ENCODE data around the gene M6PR. TPM values are rescaled to one million over a fixed set of nuclear protein-coding genes. Genes with fewer than 3 reads are reported as not detected.
"Not testable (repeated sequence)": the region's sequence is repeated elsewhere in the genome, so short reads cannot be mapped to it uniquely, and the experiment has no call there.

M6PR gene
- polyA plus RNA-seq, 1 donor (not counting 4 experiments of a cell fraction or from before 2014, with no cell fraction given), result 127 TPM

GRCh38 chr12:8941691-8942478, 7.6 kb downstream of the M6PR start:
- Histone ChIP-seq H3K36me3 (ENCODE audit: control insufficient read depth in 2 of 2, extremely low read depth in 1 of 2, insufficient read depth in 2 of 2, low read length in 2 of 2) (peaks cover 33 to 34% of the 10 kb centered on the region in 2 experiments), H3K4me2 (ENCODE audit: control insufficient read depth, extremely low read depth, insufficient read depth, low read depth, low read length) (no peak overlapping the region), H2AFZ (ENCODE audit: control insufficient read depth, low read length) (no peak overlapping the region), H4K20me1 (ENCODE audit: control insufficient read depth, extremely low read depth, insufficient read depth, low read length) (no peaks in the 10 kb centered on the region), H3K4me1 (ENCODE audit: control insufficient read depth, extremely low read depth, insufficient read depth, low read length) (no peaks in the 10 kb centered on the region), H3K4me3 (ENCODE audit: control insufficient read depth in 2 of 3, extremely low read depth in 1 of 3, insufficient read depth in 2 of 3, low read depth in 1 of 3, low read length in 3 of 3) (no peak overlapping the region), H3K79me2 (ENCODE audit: control insufficient read depth, insufficient read depth, low read length) (peaks cover 13% of the 10 kb centered on the region), H3K9ac (ENCODE audit: control insufficient read depth, extremely low read depth, insufficient read depth, low read length) (no peak overlapping the region), H3K27me3 (ENCODE audit: control insufficient read depth, extremely low read depth, insufficient read depth, low read length) (no peaks in the 10 kb centered on the region), H3K9me1 (ENCODE audit: control insufficient read depth, extremely low read depth, insufficient read depth, low read length) (no peaks in the 10 kb centered on the region), H3K27ac (ENCODE audit: control insufficient read depth, insufficient read depth, low read length) (no peak overlapping the region), H3K9me3 (ENCODE audit: control insufficient read depth, low read depth, low read length) (no peaks in the 10 kb centered on the region)
- DNase-seq (ENCODE audit: low read depth, low spot score) (no peak), FAIRE-seq (no peak)
- dilution Hi-C loops (cut with MboI; ENCODE audit: extremely low pct_ligation_motif_present, low sequenced_read_pairs), result no loop called here
- TF ChIP-seq EZH2 (IDR thresholded peaks at IDR 0.05; ENCODE audit: low read length) (no peak), CTCF (optimal IDR thresholded peaks at IDR 0.05 in 1 of 3, IDR thresholded peaks at IDR 0.05 in 1 of 3, conservative IDR thresholded peaks at IDR 0.05 in 1 of 3; ENCODE audit: extremely low read depth in 1 of 3, insufficient read depth in 2 of 3, low read length in 3 of 3) (no peak)

GRCh38 chr12:8937842-8938442, 11.5 kb downstream of the M6PR start:
- DNase-seq (ENCODE audit: low read depth, low spot score); H3K4me2 ChIP-seq (ENCODE audit: control insufficient read depth, extremely low read depth, insufficient read depth, low read depth, low read length); H3K4me3 ChIP-seq (ENCODE audit: control insufficient read depth in 2 of 3, extremely low read depth in 1 of 3, insufficient read depth in 2 of 3, low read depth in 1 of 3, low read length in 3 of 3); H2AFZ ChIP-seq (ENCODE audit: control insufficient read depth, low read length); FAIRE-seq; H3K79me2 ChIP-seq (ENCODE audit: control insufficient read depth, insufficient read depth, low read length); H3K9ac ChIP-seq (ENCODE audit: control insufficient read depth, extremely low read depth, insufficient read depth, low read length); H4K20me1 ChIP-seq (ENCODE audit: control insufficient read depth, extremely low read depth, insufficient read depth, low read length); dilution Hi-C loops (cut with MboI; ENCODE audit: extremely low pct_ligation_motif_present, low sequenced_read_pairs); H3K27me3 ChIP-seq (ENCODE audit: control insufficient read depth, extremely low read depth, insufficient read depth, low read length); H3K9me3 ChIP-seq (ENCODE audit: control insufficient read depth, low read depth, low read length); H3K9me1 ChIP-seq (ENCODE audit: control insufficient read depth, extremely low read depth, insufficient read depth, low read length); H3K27ac ChIP-seq (ENCODE audit: control insufficient read depth, insufficient read depth, low read length); H3K4me1 ChIP-seq (ENCODE audit: control insufficient read depth, extremely low read depth, insufficient read depth, low read length): not testable (repeated sequence)
- H3K36me3 ChIP-seq (ENCODE audit: control insufficient read depth in 2 of 2, extremely low read depth in 1 of 2, insufficient read depth in 2 of 2, low read length in 2 of 2), result peaks cover 12 to 16% of the 10 kb centered on the region in 2 experiments
